SK-N-SH treated with all-trans-retinoic acid at 6 μM for 48 hours (cell line): ENCODE data around the gene CNGB1.

Experiments used
- CSDC2 ChIP-seq: fragments of 250-450 bp; sonication (Bioruptor Pico); IDR thresholded peaks from 2 replicates; pipeline ENCODE4 v1.5.0; 2020; ENCODE audit warnings: mild to moderate bottlenecking, moderate library complexity
- OSR1 ChIP-seq: fragments of 250-450 bp; sonication (Bioruptor Pico); IDR thresholded peaks from 2 replicates; pipeline ENCODE4 v1.8.0; 2022; ENCODE audit warnings: moderate library complexity, mild to moderate bottlenecking, inconsistent platforms
- PPARA ChIP-seq: fragments of 250-450 bp; sonication (Bioruptor Pico); IDR thresholded peaks from 2 replicates; pipeline ENCODE4 v1.5.0; 2020; ENCODE audit warnings: mild to moderate bottlenecking, borderline replicate concordance
- TCF4 ChIP-seq: fragments of 250-450 bp; sonication (Bioruptor Pico); IDR thresholded peaks from 2 replicates; pipeline ENCODE4 v1.8.0; 2021; ENCODE audit warnings: mild to moderate bottlenecking, moderate library complexity, borderline replicate concordance
- ZNF70 ChIP-seq: fragments of 450-650 bp; formaldehyde crosslinking; IDR thresholded peaks from 2 replicates; pipeline ENCODE4 v1.5.0; 2020; ENCODE audit warnings: mild to moderate bottlenecking, moderate library complexity
- ZNF8 ChIP-seq: fragments of 450-650 bp; formaldehyde crosslinking; IDR thresholded peaks from 2 replicates; pipeline ENCODE4 v1.5.0; 2020; ENCODE audit warnings: mild to moderate bottlenecking, moderate library complexity

GRCh38 chr16:57918994-57919393, 51.9 kb downstream of the CNGB1 start:
- TF ChIP-seq OSR1 (CRISPR knock-in tag) (no peak), ZNF8 (CRISPR knock-in tag) (no peak), TCF4 (no peak), PPARA (CRISPR knock-in tag) (no peak), CSDC2 (CRISPR knock-in tag) (no peak), ZNF70 (no peak)
